ENCODE data around the gene CSNK2A1. TPM values are rescaled to one million over a fixed set of nuclear protein-coding genes. Genes with fewer than 3 reads are reported as not detected.

The CSNK2A1 gene
- total RNA-seq, 1 donor from 2014 or later, result 214 TPM

- no peaks in the 10 kb centered on the region for H3K36me3 Mint-ChIP-seq (ENCODE audit: unreplicated experiment)
- no peak overlapping the region for H3K4me3 Mint-ChIP-seq (ENCODE audit: unreplicated experiment)
- H3K27me3 Mint-ChIP-seq (ENCODE audit: unreplicated experiment), result peaks cover 6% of the 10 kb centered on the region
- no peak overlapping the region for H3K27ac Mint-ChIP-seq (ENCODE audit: unreplicated experiment)
- H3K4me1 Mint-ChIP-seq (ENCODE audit: low read depth, unreplicated experiment), result peaks cover 27% of the 10 kb centered on the region
- no peaks in the 10 kb centered on the region for H3K9me3 Mint-ChIP-seq (ENCODE audit: unreplicated experiment)
- no peak for DNase-seq
- no peak for TF ChIP-seq CTCF (IDR thresholded peaks at IDR 0.05; ENCODE audit: partially characterized antibody, unreplicated experiment)
These were observed 5.6 kb downstream of the CSNK2A1 start for GRCh38 chr20:537983-538382.

GRCh38 chr20:536426-537010, 7.1 kb downstream of the CSNK2A1 start:
- H3K9me3 Mint-ChIP-seq (ENCODE audit: unreplicated experiment), result no peaks in the 10 kb centered on the region
- H3K27ac Mint-ChIP-seq (ENCODE audit: unreplicated experiment), result no peak overlapping the region
- DNase-seq, result no peak
- H3K4me1 Mint-ChIP-seq (ENCODE audit: low read depth, unreplicated experiment), result peaks cover 22% of the 10 kb centered on the region
- H3K36me3 Mint-ChIP-seq (ENCODE audit: unreplicated experiment), result no peaks in the 10 kb centered on the region
- TF ChIP-seq CTCF (IDR thresholded peaks at IDR 0.05; ENCODE audit: partially characterized antibody, unreplicated experiment), result no peak
- H3K27me3 Mint-ChIP-seq (ENCODE audit: unreplicated experiment), result peaks cover 4% of the 10 kb centered on the region
- no peak overlapping the region for H3K4me3 Mint-ChIP-seq (ENCODE audit: unreplicated experiment)

- DNase-seq, result no peak
- peaks cover 22% of the 10 kb centered on the region for H3K4me1 Mint-ChIP-seq (ENCODE audit: low read depth, unreplicated experiment)
- no peaks in the 10 kb centered on the region for H3K9me3 Mint-ChIP-seq (ENCODE audit: unreplicated experiment)
- no peak overlapping the region for H3K4me3 Mint-ChIP-seq (ENCODE audit: unreplicated experiment)
- peaks cover 4% of the 10 kb centered on the region for H3K27me3 Mint-ChIP-seq (ENCODE audit: unreplicated experiment)
- H3K36me3 Mint-ChIP-seq (ENCODE audit: unreplicated experiment), result no peaks in the 10 kb centered on the region
- TF ChIP-seq CTCF (IDR thresholded peaks at IDR 0.05; ENCODE audit: partially characterized antibody, unreplicated experiment), result no peak
- no peak overlapping the region for H3K27ac Mint-ChIP-seq (ENCODE audit: unreplicated experiment)
These were observed 7.6 kb downstream of the CSNK2A1 start for GRCh38 chr20:535958-536357.

GRCh38 chr20:533526-533925, 10.1 kb downstream of the CSNK2A1 start:
- no peak for TF ChIP-seq CTCF (IDR thresholded peaks at IDR 0.05; ENCODE audit: partially characterized antibody, unreplicated experiment)
- H3K27ac Mint-ChIP-seq (ENCODE audit: unreplicated experiment), result no peak overlapping the region
- H3K27me3 Mint-ChIP-seq (ENCODE audit: unreplicated experiment), result peaks cover under 1% of the 10 kb centered on the region
- DNase-seq, result no peak
- no peaks in the 10 kb centered on the region for H3K36me3 Mint-ChIP-seq (ENCODE audit: unreplicated experiment)
- no peaks in the 10 kb centered on the region for H3K9me3 Mint-ChIP-seq (ENCODE audit: unreplicated experiment)
- H3K4me3 Mint-ChIP-seq (ENCODE audit: unreplicated experiment), result no peak overlapping the region
- peaks cover 14% of the 10 kb centered on the region for H3K4me1 Mint-ChIP-seq (ENCODE audit: low read depth, unreplicated experiment)

- no peak for TF ChIP-seq CTCF (IDR thresholded peaks at IDR 0.05; ENCODE audit: partially characterized antibody, unreplicated experiment)
- Mint-ChIP-seq H3K27me3 (ENCODE audit: unreplicated experiment) (no peaks in the 10 kb centered on the region), H3K4me1 (ENCODE audit: low read depth, unreplicated experiment) (peaks cover 12% of the 10 kb centered on the region), H3K4me3 (ENCODE audit: unreplicated experiment) (no peak overlapping the region), H3K27ac (ENCODE audit: unreplicated experiment) (no peak overlapping the region), H3K9me3 (ENCODE audit: unreplicated experiment) (no peaks in the 10 kb centered on the region), H3K36me3 (ENCODE audit: unreplicated experiment) (peaks cover 6% of the 10 kb centered on the region)
- DNase-seq, result no peak
These were observed 11.1 kb downstream of the CSNK2A1 start for GRCh38 chr20:532530-532929.
